ENCODE results near the gene CCDC186. TPM values are rescaled to one million over a fixed set of nuclear protein-coding genes. Genes with fewer than 3 reads are reported as not detected.

Gene CCDC186
- total RNA-seq, 4 donors from 2014 or later = 39.0 to 87.8 (median 50.9) TPM

GRCh38 chr10:114181971-114182370 is 8.0 kb upstream of the CCDC186 start:
- Histone ChIP-seq H3K27ac (no peak overlapping the region), H3K36me3 (no peaks in the 10 kb centered on the region), H3K27me3 (no peaks in the 10 kb centered on the region), H3K9me3 (no peaks in the 10 kb centered on the region), H3K4me3 (no peak overlapping the region), H3K4me1 (peaks cover 5% of the 10 kb centered on the region)
- WGBS = 28% methylated on average over 5 of the region's 5 CpGs
- TF ChIP-seq POLR2AphosphoS5 (IDR thresholded peaks at IDR 0.05) (no peak), CTCF (IDR thresholded peaks at IDR 0.05) (no peak), POLR2A (IDR thresholded peaks at IDR 0.05) (no peak), EP300 (IDR thresholded peaks at IDR 0.05) (no peak)
- DNase-seq (ENCODE audit: low spot score in 2 of 2) = no peak

- DNase-seq (ENCODE audit: low spot score in 2 of 2) = no peak
- Histone ChIP-seq H3K4me1 (peaks cover 5% of the 10 kb centered on the region), H3K36me3 (no peaks in the 10 kb centered on the region), H3K9me3 (no peaks in the 10 kb centered on the region), H3K4me3 (no peak overlapping the region), H3K27me3 (no peaks in the 10 kb centered on the region), H3K27ac (no peak overlapping the region)
- WGBS = 84% methylated on average over 3 of the region's 3 CpGs
- no peak for TF ChIP-seq EP300 (IDR thresholded peaks at IDR 0.05)
These were observed 6.9 kb upstream of the CCDC186 start for GRCh38 chr10:114180937-114181336.

GRCh38 chr10:114179747-114180146 is 5.7 kb upstream of the CCDC186 start:
- Histone ChIP-seq H3K27ac (no peak overlapping the region), H3K27me3 (no peaks in the 10 kb centered on the region), H3K36me3 (no peaks in the 10 kb centered on the region), H3K4me1 (peaks cover 9% of the 10 kb centered on the region), H3K4me3 (no peak overlapping the region), H3K9me3 (no peaks in the 10 kb centered on the region)
- no peak for DNase-seq (ENCODE audit: low spot score in 2 of 2)
- TF ChIP-seq CTCF (IDR thresholded peaks at IDR 0.05) (no peak), POLR2AphosphoS5 (IDR thresholded peaks at IDR 0.05) (no peak), EP300 (IDR thresholded peaks at IDR 0.05) (no peak), POLR2A (IDR thresholded peaks at IDR 0.05) (no peak)
- 75% methylated on average over 8 of the region's 8 CpGs for WGBS

- 77% methylated on average over 28 of the region's 28 CpGs for WGBS
- Histone ChIP-seq H3K36me3 (no peaks in the 10 kb centered on the region), H3K27ac (no peak within 1 kb of the TSS), H3K9me3 (no peaks in the 10 kb centered on the region), H3K4me1 (peaks cover 9% of the 10 kb centered on the region), H3K4me3 (no peak within 1 kb of the TSS), H3K27me3 (no peaks in the 10 kb centered on the region)
- no peak for DNase-seq (ENCODE audit: low spot score in 2 of 2)
- TF ChIP-seq POLR2AphosphoS5 (IDR thresholded peaks at IDR 0.05) (no peak), CTCF (IDR thresholded peaks at IDR 0.05) (no peak)
These were observed 5.1 kb upstream of the CCDC186 start, which contains the start of gene TDRD1 for GRCh38 chr10:114179148-114179547. TDRD1 (plus strand) TSS chr10:114179353; CDS start chr10:114187832, 8,479 bp downstream.

- Histone ChIP-seq H3K4me1 (peaks cover 17% of the 10 kb centered on the region), H3K9me3 (no peaks in the 10 kb centered on the region), H3K4me3 (no peak overlapping the region), H3K36me3 (no peaks in the 10 kb centered on the region), H3K27me3 (no peaks in the 10 kb centered on the region), H3K27ac (no peak overlapping the region)
- DNase-seq (ENCODE audit: low spot score in 2 of 2) = no peak
- WGBS = 94% methylated on average over 1 of the region's 1 CpG
- no peak for TF ChIP-seq POLR2A (IDR thresholded peaks at IDR 0.05)
- no peak for TF ChIP-seq EP300 (IDR thresholded peaks at IDR 0.05)
- no peak for TF ChIP-seq CTCF (IDR thresholded peaks at IDR 0.05)
- TF ChIP-seq POLR2AphosphoS5 (IDR thresholded peaks at IDR 0.05) = no peak
These were observed 2.5 kb upstream of the CCDC186 start for GRCh38 chr10:114176511-114176910.

- H3K9me3 ChIP-seq = no peaks in the 10 kb centered on the region
- peaks cover 20% of the 10 kb centered on the region for H3K4me1 ChIP-seq
- H3K27me3 ChIP-seq = no peaks in the 10 kb centered on the region
- DNase-seq (ENCODE audit: low spot score in 2 of 2) = no peak
- no peak overlapping the region for H3K27ac ChIP-seq
- WGBS = 97% methylated on average over 1 of the region's 1 CpG
- H3K36me3 ChIP-seq = no peaks in the 10 kb centered on the region
- no peak overlapping the region for H3K4me3 ChIP-seq
- TF ChIP-seq POLR2AphosphoS5 (IDR thresholded peaks at IDR 0.05) (no peak), POLR2A (IDR thresholded peaks at IDR 0.05) (no peak), CTCF (IDR thresholded peaks at IDR 0.05) (no peak), EP300 (IDR thresholded peaks at IDR 0.05) (no peak)
These were observed 1.7 kb upstream of the CCDC186 start for GRCh38 chr10:114175667-114176066.
